ENCODE data around the gene CHORDC1.

- TF ChIP-seq CTCF (IDR thresholded peaks at IDR 0.05 in 8 of 11, conservative IDR thresholded peaks at IDR 0.05 in 3 of 11), result no peak
- no peak for TF ChIP-seq POLR2A (IDR thresholded peaks at IDR 0.05)
Measured at GRCh38 chr11:90250970-90251369, 28.1 kb upstream of the CHORDC1 start.

All from spleen (tissue), 7 donors.